HG02884 (cell line): Measurements from ENCODE around the gene FBRSL1.
"Not testable (repeated sequence)": the region's sequence is repeated elsewhere in the genome, so short reads cannot be mapped to it uniquely, and the experiment has no call there.

ENCODE experiments used
- ATAC-seq: cut with Tn5 transposase; IDR thresholded peaks from one replicate; pipeline ENCODE4 v1.9.1; 2021; ENCODE audit warnings: mild to moderate bottlenecking, moderate library complexity; ENCODE audit not compliant: unreplicated experiment

The FBRSL1 gene

DNA sequence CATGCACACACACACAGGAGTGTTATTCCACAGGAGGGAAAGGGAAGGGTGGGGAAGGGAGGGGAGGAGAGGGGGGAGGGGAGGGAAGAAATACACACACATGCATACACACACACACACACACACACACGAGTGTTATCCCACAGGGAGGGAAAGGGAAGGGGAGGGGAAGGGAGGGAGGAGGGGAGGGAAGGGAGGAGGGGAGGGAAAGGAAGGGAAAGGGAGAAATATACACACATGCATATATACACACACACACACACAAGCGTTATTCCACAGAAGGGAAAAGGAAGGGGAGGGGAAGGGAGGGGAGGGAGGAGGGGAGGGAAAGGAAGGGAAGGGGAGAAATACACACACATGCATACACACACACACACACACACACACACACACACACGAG lies 19.6 kb upstream of the FBRSL1 start:
- no peak for ATAC-seq

DNA sequence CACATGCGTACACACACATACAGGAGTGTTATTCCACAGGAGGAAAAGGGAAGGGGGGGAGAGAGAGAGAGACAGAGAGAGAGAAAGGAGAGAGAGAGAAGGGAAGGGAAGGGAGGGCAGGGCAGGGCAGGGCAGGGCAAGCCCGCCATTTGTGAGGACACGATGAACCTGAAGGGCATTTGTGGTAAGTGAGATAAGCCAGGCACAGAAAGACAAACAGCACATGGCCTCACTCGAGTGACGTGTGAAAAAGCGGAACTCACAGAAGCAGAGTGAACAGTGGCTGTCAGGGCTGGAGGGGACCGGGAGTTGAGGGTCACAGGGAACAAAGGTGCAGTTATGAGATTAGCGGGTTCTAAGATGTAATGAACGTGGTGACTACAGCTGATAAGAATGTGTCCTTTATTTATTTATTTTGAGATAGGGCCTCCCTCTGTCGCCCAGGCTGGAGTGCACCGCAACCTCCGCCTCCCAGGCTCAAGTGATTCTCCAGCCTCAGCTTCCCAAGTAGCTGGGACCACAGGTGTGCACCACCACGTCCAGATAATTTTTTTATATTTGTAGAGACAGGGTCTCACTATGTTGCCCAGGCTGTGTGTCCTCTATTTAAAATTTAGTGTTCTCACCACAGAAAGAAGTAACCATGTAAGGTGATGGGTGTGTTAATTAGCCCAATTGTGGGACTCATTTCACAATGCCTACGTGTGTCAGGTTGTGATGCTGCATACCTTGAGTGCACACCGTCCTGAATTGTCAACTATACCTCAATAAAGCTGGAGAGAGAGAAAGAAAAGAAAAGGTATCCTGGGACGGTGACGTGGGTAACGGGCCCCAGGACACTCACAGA lies 18.7 kb upstream of the FBRSL1 start:
- ATAC-seq = no peak

DNA sequence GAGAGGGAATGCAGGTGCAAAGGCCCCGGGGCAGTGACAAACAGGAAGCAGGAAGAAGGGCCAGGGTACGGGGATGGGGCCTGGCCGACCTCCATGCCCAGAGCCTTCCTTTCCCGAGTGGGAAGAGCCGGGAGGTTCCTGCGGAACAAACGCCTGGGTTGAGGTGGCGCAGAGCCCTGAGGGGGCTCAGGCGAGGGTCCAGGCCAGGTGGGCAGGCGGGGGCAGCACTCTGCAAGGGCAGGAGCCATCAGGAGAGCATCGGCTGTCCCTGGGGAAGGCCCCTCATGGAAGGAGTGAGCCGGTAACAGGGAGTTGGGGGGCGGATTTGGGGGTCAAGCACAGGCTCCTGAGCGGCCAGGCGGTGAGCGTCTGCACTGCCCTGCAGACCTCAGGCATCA lies 18.1 kb upstream of the FBRSL1 start:
- ATAC-seq = no peak

DNA sequence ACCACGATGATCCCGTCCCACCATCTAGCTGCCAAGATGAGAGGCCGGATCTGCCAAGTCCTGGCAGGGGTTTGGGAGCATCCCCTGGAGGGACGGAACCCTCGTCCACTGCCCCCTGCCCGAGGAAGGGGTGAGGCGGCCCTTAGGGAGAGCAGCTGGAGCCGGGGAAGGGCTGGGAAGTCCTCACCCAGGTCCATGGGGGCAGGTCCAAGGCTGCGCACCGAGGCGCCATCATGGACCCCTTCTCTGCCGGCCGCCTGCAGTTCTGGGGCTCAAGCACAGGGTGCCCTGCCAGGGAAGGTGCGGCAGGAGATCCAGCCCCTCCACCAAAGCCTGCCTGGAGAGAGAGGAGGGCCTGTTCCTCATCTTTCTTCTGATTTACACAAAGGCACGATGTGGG lies 17.6 kb upstream of the FBRSL1 start:
- ATAC-seq = no peak

DNA sequence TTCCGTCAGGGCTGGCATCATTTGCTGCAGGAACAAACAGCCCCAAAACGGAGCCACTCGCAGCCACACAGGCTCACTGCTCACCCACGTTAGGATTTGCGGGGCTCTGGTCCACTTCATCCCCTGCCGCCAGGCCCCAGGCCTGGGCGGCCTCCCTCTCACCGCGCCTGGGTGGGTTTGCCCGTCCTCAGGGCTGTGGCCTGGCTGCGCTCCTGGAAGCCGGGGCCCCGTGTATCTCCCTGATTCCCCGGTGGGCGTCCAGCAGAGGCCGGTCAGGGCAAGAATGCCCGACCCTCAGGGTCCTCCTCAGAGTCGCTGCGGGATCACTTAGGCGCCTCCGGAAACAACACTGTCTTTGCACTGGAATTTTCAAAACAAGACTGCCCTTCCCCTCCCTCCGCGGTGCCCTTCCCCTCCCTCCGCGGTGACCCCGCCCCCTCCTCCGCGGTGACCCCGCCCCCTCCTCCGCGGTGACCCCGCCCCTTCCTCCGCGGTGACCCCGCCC lies 15.7 kb upstream of the FBRSL1 start:
- no peak for ATAC-seq

DNA sequence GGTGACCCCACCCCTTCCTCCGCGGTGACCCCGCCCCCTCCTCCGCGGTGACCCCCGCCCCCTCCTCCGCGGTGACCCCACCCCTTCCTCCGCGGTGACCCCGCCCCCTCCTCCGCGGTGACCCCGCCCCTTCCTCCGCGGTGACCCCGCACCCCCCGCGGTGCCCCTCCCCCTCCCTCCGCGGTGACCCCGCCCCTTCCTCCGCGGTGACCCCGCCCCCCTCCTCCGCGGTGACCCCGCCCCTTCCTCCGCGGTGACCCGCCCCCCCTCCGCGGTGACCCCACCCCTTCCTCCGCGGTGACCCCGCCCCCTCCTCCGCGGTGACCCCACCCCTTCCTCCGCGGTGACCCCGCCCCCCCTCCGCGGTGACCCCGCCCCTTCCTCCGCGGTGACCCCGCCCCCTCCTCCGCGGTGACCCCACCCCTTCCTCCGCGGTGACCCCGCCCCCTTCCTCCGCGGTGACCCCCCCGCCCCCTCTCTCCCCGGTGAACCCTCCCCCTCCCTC lies 15.1 kb upstream of the FBRSL1 start:
- ATAC-seq = not testable (repeated sequence)

DNA sequence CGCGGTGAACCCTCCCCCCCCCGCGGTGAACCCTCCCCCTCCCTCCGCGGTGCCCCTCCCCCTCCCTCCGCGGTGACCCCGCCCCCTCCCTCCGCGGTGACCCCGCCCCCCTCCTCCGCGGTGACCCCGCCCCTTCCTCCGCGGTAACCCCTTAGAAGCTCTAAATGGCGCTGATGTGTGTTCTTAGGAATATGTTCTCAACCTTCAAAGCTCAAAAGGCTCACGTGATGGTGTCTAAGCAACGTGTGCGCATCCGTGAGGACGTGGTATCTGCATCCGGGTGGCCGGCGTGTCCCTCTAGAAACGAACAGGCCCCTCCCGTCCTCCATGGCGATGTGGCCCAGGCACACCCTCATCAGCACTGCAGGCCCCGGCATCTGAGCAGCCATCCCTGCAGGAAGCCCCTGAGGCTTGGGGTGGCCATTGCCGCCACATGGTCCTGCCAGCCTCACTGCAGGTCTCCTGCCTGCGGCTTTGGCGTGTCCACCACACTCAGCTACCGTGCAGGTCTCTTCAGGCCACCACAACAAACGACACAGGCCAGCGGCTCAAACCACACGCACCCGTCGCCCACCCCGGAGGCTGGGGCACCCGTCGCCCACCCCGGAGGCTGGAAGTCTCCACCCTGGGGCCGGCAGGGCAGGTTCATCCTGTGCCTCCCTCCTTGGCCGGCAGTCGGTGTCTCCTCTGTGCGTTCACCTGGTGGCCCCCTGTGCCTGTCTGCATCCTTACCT lies 14.5 kb upstream of the FBRSL1 start:
- no peak for ATAC-seq

DNA sequence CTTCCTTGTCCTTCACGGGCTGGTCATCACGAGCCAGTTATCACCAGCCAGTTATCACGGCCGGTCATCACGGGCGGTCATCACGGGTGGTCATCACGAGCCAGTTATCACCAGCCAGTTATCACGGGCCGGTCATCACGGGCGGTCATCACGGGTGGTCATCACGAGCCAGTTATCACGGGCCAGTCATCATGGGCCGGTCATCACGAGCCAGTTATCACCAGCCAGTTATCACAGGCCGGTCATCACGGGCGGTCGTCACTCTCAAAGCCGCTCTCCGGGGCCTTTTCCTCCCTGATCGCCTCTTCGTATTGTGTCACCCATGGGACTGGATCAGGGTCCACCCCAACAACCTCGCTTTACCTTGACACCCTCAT lies 13.9 kb upstream of the FBRSL1 start:
- no peak for ATAC-seq

DNA sequence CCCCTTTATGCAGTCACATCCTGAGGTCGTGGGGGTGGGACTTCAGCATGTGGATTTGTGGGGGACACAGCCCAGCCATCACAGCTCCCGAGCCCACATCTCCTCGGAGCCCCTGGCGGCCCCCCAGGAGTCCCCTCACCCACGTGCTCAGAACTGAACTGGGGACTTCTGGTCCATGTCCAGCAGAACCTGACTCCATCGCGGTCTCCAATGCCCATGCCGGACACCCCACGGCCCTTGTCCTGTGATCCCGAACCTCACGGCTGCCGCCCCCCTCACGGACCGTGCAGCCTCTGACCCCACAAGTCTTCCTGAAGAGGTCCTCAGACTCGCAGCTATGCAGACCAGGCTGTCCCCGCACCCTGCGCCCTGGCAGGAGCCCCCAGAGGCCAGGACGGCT lies 13.5 kb upstream of the FBRSL1 start:
- no peak for ATAC-seq

DNA sequence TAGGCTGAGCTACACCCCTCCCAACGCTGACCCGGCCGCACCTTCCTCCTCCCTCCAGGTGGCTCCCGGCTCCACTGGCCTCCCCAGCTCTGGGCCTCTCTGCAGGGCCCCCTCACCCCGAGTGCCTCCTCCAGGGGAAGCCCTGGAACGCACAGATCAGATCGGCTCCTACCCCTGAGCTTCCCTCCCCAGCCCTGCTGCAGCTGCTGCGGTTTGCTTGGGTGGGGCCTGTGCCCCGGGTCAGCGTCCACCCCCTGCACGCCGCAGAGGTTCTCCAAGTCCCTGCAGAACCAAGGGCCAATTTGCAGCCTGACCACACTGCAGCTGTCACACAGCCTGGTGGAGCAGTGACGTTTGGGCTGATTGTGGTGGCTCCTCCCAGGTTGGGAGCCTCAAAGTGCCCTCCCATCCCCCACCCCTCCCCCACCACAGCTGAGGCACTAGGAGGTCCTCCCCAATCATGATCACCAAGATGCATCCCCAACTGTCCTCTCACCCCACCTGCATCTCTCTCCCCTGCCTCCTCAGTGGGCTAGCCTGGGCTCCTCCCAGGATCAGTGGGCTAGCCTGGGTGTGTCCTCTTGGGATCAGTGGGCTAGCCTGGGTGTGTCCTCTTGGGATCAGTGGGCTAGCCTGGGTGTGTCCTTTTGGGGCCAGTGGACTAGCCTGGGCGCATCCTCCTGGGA lies 12.8 kb upstream of the FBRSL1 start:
- no peak for ATAC-seq

DNA sequence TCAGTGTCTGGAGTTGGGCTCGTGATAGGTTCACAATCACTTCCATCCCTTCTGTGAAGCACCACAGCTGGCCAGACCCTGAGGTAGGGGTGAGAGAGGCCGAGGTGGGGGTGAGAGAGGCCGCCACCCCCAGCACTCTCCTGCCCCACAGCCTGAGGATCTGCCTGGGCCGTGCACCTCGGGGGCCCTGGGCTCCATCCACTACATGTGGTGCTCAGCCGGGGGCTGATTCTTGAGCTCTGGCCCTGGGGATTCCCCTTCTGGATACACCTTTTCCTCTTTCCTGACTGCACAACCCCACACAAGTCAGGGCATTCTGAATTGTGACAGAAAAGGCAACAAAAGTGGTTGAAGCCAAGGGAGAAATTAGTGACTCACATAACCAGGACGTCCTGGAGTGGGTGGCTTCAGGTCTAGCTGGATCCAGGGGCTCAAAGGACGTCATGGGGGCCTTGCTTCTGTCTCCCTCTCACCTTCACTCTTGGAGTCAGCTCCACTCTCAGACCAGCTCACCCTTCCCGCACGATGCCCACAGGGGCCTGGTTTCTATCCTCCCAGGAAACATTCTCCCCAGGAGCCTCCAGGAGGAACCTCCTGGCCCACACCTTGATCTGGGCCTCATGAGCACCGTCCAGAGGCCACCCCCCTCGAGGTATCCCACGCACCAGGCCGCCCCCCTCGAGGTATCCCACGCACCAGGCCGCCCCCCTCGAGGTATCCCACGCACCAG lies 12.1 kb upstream of the FBRSL1 start:
- no peak for ATAC-seq

DNA sequence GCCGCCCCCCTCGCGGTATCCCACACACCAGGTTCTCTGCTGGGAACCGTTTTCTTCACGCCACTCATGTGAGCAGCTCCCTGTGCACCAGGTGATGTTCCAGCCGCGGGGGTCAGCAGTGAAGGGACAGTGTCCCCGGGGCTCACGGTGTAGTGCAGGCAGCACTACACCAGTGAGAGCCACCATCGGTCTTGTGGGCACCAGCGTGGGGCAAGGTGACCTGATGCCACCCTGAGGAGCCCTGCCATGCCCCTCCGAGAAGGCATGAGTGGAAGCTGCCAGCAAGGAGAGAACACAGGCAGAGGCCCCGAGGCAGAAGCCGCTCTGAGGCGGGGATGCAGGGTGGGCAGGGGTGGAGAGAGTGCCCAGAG lies 11.5 kb upstream of the FBRSL1 start:
- ATAC-seq = no peak

DNA sequence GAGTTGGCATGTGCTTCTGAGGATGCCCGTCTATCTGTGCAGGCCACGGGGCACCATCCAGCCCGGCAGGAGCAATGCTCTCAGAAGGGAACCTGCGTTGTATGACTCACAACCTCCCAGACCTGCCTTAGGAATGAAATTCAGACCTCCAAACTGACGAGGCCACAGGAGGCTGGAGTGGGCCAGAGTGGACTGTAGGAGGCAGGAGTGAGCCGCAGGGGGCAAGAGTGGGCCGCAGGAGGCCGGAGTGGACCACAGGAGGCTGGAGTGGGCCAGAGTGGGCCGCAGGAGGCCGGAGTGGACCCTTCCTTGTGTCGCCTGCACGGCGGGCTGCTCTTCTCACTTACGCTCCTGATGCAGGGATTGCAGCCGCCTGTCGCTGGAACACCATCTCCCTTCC lies 11.1 kb upstream of the FBRSL1 start:
- no peak for ATAC-seq

DNA sequence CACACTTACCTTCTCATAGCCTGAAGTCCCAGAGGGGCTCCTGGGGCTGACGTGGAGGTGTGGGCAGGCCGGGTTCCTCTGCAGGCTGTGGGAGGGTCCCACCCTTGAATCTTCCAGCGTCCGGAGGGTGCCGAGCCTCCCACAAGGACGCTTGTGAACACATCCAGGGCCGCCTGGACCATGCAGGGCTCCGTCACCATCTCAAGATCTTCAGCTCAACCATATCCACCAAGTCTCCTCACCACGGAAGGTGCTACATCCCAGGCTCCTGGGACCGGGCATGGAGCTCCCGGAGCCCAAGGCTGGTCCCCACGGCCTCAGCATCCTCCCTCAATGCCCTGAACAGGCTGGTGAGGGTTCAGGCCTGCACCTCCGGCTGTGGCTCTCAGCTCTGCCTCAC lies 10.7 kb upstream of the FBRSL1 start:
- no peak for ATAC-seq

DNA sequence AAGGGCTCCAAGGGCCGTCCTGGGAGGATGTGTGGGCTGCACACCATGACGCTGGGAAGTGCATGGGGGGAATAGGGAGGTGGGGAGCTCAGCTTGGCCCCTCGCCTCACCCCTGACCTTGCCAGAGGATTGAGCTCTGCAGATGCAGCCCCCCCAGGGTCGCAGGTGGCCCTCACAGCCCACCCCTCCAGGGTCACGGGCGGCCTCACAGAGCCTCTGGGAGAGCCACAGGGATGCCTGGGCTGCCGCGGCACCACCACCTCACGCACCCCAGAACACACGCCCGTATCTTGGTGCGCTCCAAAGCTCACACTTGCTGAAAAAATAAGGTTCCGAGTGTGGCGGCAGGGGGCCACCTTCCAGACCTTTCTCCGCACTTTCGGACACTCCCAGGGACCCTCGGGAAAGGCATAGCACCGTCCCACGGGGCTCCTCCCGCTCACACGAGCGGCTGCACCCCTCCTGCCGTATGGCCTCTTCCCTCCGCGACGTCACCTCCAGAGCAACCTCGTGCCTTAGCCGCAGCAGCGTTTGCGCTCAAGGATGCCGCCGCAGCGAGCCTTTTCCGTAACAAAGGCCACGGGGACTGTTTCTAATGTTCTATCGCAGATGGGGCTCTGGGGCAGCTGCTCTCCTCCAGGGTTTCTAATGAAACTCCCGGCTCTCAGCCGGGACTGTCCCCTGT lies 9.9 kb upstream of the FBRSL1 start:
- no peak for ATAC-seq

DNA sequence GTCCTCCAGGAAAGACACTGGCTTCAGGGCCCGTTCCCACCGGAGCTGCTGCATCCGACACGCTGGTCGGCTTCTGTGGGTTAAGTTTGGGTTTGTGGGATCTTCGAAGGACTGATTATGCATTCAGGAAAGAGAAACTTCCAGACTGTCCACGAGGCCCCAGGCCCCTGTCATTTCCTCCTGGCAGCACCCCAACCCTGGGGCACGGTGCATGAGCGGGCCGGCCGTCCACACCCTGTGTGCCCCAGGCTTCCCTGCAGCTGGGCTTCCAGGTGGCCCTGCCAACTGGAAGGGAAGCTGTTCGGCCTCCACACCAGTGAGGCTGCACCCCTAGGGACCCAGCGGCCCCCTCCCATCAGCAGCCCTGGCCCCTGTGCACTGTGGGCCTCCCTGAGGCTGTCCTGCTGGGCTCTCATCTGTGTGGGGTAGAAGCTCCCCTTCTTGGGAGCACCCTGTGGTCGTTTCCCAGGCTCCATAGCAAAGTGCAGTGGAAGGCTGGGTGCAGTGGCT lies 9.3 kb upstream of the FBRSL1 start:
- no peak for ATAC-seq

DNA sequence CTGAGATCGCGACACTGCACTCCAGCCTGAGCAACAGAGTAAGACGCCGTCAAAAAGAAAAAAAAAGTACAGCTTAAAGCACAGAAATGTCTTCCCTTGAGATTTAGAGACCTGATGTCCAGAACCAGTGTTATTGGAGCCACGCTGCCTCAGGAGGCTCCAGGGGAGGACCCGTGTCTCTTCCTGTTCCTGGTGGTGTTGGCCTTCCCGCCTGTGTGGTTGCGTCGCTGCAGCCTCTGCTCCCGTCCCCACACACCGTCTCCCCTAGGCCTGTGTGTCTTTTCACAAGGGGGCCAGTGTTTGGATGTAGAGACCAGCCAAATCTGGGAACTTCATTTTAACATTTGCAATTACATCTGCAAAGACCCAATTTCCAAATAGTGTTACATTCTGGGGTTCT lies 8.6 kb upstream of the FBRSL1 start:
- no peak for ATAC-seq

DNA sequence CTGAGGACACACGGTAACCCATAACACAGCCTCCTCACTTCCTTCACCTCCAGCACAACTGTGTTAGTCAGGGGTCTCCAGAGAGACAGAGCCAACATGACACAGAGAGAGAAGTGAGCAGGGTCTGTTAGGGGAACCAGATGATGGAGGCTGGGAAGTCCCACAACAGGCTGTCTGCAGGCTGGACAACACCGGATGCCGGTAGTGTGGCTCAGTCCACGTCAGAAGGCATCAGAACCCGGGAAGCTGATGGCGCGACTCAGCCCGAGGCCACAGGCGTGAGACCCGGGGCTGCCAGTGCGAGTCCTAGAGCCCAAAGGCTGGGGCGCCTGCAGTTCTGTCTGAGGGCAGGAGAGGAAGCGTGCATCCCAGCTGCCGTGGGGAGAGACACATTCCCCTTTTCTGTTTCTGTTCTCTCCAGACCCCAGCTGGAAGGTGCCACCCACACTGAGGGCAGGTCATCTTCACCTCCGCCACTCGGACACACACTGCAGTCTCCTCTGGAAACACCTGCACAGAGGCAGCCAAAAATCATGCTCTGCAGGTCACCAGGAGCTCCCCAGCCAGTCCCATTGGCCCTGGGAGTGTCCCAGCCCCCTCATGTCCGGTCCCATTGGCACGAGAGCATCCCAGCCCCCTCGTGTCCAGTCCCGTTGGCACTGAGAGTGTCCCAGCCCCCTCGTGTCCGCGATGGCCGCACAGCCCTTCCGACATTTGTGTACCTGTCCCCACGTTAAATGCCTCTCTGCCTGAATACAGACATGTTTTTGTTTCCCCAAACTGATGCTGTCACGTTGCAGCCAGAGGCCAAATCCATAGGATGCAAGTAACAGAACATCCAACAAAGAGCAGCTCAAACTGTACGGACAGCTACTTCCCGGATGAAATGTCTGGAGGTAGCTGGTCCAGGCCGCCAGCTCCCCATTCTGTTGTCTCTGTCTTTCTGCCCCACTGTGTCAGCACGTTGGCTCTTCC lies 7.9 kb upstream of the FBRSL1 start:
- no peak for ATAC-seq

DNA sequence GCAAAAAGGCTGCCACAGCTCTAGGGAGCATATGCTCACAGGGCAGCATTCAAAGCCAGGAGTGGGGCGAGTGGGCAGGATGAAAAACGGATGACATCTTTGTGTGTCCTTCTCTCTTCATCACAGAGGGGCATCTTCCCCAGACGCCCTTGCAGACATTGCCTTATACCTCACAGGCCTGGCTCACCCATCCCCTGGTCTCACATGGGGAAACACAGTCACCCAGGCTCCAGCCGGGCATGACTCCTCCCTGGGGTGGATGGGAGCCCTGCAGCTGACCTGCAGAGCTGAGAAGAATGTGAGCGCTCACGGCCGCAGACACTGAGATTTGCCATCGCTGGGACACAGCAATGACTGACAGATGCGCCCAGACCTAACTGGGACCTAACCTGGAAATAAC lies 7.2 kb upstream of the FBRSL1 start:
- ATAC-seq = no peak
